GM18907 (cell line): Measurements from ENCODE around the gene PIBF1.

Experiments
- ATAC-seq: cut with Tn5 transposase; IDR thresholded peaks from one replicate; pipeline ENCODE4 v1.9.1; 2021; ENCODE audit warnings: mild to moderate bottlenecking, moderate library complexity; ENCODE audit not compliant: unreplicated experiment

PIBF1 gene

GRCh38 chr13:73058736-73059459 lies 277.0 kb downstream of the PIBF1 start, which contains the start of gene KLF5:
KLF5 (plus strand) TSS chr13:73059005; CDS start chr13:73059328, 323 bp downstream.
- peak; percentile 98 for ATAC-seq

GRCh38 chr13:73059460-73060250 lies 277.7 kb downstream of the PIBF1 start:
- peak; percentile 47 for ATAC-seq

- no peak for ATAC-seq
Observed at GRCh38 chr13:73060251-73061160, 278.6 kb downstream of the PIBF1 start.

GRCh38 chr13:73061473-73061872 lies 279.5 kb downstream of the PIBF1 start:
- no peak for ATAC-seq

GRCh38 chr13:73061876-73062275 lies 279.9 kb downstream of the PIBF1 start:
- ATAC-seq: no peak

GRCh38 chr13:73062468-73062867 lies 280.5 kb downstream of the PIBF1 start:
- ATAC-seq: no peak

- ATAC-seq: no peak
Observed at GRCh38 chr13:73063166-73063565, 281.2 kb downstream of the PIBF1 start.

GRCh38 chr13:73065036-73065435 lies 283.1 kb downstream of the PIBF1 start:
- no peak for ATAC-seq

GRCh38 chr13:73065665-73066340 lies 283.9 kb downstream of the PIBF1 start:
- ATAC-seq: no peak
